Testis (tissue), 2 donors: ENCODE results near the gene TSPAN14.

ENCODE experiments used
- POLR2A ChIP-seq: fragments of 450-650 bp; IDR thresholded peaks from one replicate; pipeline ENCODE4 v1.6.1; 2017; ENCODE audit warnings: antibody characterized with exemption, mild to moderate bottlenecking, moderate library complexity
- TF ChIP-seq, protein P1 (sequence below), 3 experiments: fragments of 450-650 bp in 2 of 3; fragments of 200-600 bp in 1 of 3; sonication (generic) in 1 of 3; IDR thresholded peaks; one replicate each; pipeline ENCODE4 v1.5.1; 2016 to 2019; ENCODE audit warnings: antibody characterized with exemption in 3 of 3, mild to moderate bottlenecking in 2 of 3, moderate library complexity in 1 of 3

DNA sequence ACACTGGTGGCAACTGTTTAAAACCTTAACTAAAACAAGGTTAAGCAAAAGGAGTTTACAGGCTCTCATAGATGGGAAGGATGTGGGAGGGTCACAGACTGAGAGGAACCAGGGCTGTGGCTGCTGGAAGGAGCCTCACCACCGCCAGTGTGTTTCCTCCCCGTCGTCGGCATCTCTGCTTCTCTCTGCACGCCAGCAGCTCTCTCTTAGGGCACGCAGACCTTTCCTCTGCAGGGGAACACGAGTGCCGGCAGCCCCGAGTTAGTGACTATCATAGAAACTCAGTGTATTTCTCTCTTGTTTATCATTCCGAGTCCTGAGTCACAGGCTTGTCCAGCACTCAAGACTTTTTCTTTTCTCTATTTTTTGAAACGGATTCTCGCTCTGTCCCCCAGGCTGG is 75.5 kb downstream of the TSPAN14 start:
- TF ChIP-seq, protein P1, sequence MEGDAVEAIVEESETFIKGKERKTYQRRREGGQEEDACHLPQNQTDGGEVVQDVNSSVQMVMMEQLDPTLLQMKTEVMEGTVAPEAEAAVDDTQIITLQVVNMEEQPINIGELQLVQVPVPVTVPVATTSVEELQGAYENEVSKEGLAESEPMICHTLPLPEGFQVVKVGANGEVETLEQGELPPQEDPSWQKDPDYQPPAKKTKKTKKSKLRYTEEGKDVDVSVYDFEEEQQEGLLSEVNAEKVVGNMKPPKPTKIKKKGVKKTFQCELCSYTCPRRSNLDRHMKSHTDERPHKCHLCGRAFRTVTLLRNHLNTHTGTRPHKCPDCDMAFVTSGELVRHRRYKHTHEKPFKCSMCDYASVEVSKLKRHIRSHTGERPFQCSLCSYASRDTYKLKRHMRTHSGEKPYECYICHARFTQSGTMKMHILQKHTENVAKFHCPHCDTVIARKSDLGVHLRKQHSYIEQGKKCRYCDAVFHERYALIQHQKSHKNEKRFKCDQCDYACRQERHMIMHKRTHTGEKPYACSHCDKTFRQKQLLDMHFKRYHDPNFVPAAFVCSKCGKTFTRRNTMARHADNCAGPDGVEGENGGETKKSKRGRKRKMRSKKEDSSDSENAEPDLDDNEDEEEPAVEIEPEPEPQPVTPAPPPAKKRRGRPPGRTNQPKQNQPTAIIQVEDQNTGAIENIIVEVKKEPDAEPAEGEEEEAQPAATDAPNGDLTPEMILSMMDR (IDR thresholded peaks at IDR 0.05) = no peak
- TF ChIP-seq POLR2A = no peak
